Kidney glomerular epithelial cell (primary cell): ENCODE data around the gene CNGA3.
"Not testable (repeated sequence)": the region's sequence is repeated elsewhere in the genome, so short reads cannot be mapped to it uniquely, and the experiment has no call there.

Experiments used
- DNase-seq: peaks from one replicate; lab custom pipeline; 2025; lab: John Stamatoyannopoulos, UW

Gene CNGA3

GRCh38 chr2:98346311-98347236 is at the start of gene CNGA3:
CNGA3 (plus strand) TSS chr2:98346456; CDS start chr2:98369976, 23,520 bp downstream.
- no peak for DNase-seq

- DNase-seq: no peak
Measured at GRCh38 chr2:98297817-98298682, 48.2 kb upstream of the CNGA3 start.

GRCh38 chr2:98298683-98299164 is 47.5 kb upstream of the CNGA3 start:
- no peak for DNase-seq

- no peak for DNase-seq
Measured at GRCh38 chr2:98299211-98299905, 46.9 kb upstream of the CNGA3 start.

GRCh38 chr2:98300141-98300874 is 45.9 kb upstream of the CNGA3 start:
- DNase-seq: no peak

GRCh38 chr2:98301469-98301868 is 44.8 kb upstream of the CNGA3 start:
- DNase-seq: no peak

- not testable (repeated sequence) for DNase-seq
Measured at GRCh38 chr2:98307131-98307696, 39.0 kb upstream of the CNGA3 start.

- no peak for DNase-seq
Measured at GRCh38 chr2:98308068-98308467, 38.2 kb upstream of the CNGA3 start.

GRCh38 chr2:98308532-98308931 is 37.7 kb upstream of the CNGA3 start:
- DNase-seq: no peak

- DNase-seq: no peak
Measured at GRCh38 chr2:98309580-98309979, 36.7 kb upstream of the CNGA3 start.

- DNase-seq: no peak
Measured at GRCh38 chr2:98310010-98310409, 36.2 kb upstream of the CNGA3 start.

GRCh38 chr2:98311090-98311489 is 35.2 kb upstream of the CNGA3 start:
- no peak for DNase-seq

GRCh38 chr2:98311771-98312545 is 34.3 kb upstream of the CNGA3 start:
- no peak for DNase-seq

- DNase-seq: no peak
Measured at GRCh38 chr2:98313492-98314250, 32.6 kb upstream of the CNGA3 start.

GRCh38 chr2:98314251-98314650 is 32.0 kb upstream of the CNGA3 start:
- DNase-seq: no peak

GRCh38 chr2:98315957-98316356 is 30.3 kb upstream of the CNGA3 start:
- no peak for DNase-seq

GRCh38 chr2:98317214-98317613 is 29.0 kb upstream of the CNGA3 start:
- DNase-seq: no peak

- DNase-seq: not testable (repeated sequence)
Measured at GRCh38 chr2:98320171-98320570, 26.1 kb upstream of the CNGA3 start.

- DNase-seq: no peak
Measured at GRCh38 chr2:98324181-98324580, 22.1 kb upstream of the CNGA3 start.
